Trophoblast cell (in vitro differentiated cells and primary cell): Measurements from ENCODE around the gene RIPK4.

Source experiments
- DNase-seq, 2 donors: peaks; one replicate each; pipeline ENCODE4 v3.0.0-alpha.2; 2016
- H2AFZ ChIP-seq: 2 replicates; pipeline ENCODE4 v1.6.1; 2013; ENCODE audit warnings: low read length, moderate library complexity, mild to moderate bottlenecking; ENCODE audit not compliant: insufficient read depth, poor library complexity
- H2AK5ac ChIP-seq: 2 replicates; pipeline ENCODE4 v1.6.1; 2013; ENCODE audit warnings: mild to moderate bottlenecking, low read length
- H2BK120ac ChIP-seq: 2 replicates; pipeline ENCODE4 v1.6.1; 2013; ENCODE audit warnings: low read length, mild to moderate bottlenecking, moderate library complexity; ENCODE audit not compliant: insufficient read depth, poor library complexity
- H2BK12ac ChIP-seq: 2 replicates; pipeline ENCODE4 v1.6.1; 2013; ENCODE audit warnings: mild to moderate bottlenecking, low read length, moderate library complexity
- H2BK5ac ChIP-seq: 2 replicates; pipeline ENCODE4 v1.6.1; 2013; ENCODE audit warnings: low read length, low read depth, moderate library complexity, mild to moderate bottlenecking; ENCODE audit not compliant: poor library complexity
- H3K14ac ChIP-seq: 2 replicates; pipeline ENCODE4 v1.6.1; 2013; ENCODE audit warnings: mild to moderate bottlenecking, low read length
- H3K18ac ChIP-seq: 2 replicates; pipeline ENCODE4 v1.6.1; 2013; ENCODE audit warnings: mild to moderate bottlenecking, low read length
- H3K23ac ChIP-seq: 2 replicates; pipeline ENCODE4 v1.6.1; 2013; ENCODE audit warnings: low read length
- H3K27ac ChIP-seq: 2 replicates; pipeline ENCODE4 v1.5.1; 2013; ENCODE audit warnings: low read depth, mild to moderate bottlenecking, inconsistent platforms, low read length, moderate library complexity
- H3K27me3 ChIP-seq: 2 replicates; pipeline ENCODE4 v1.6.1; 2013; ENCODE audit warnings: inconsistent platforms, mild to moderate bottlenecking, low read length, moderate library complexity; ENCODE audit not compliant: insufficient read depth
- H3K36me3 ChIP-seq, 2 experiments: 1 replicate in 1 of 2; 2 replicates in 1 of 2; pipeline ENCODE4 v1.6.1; 2013; ENCODE audit warnings: low read length in 2 of 2, mild to moderate bottlenecking in 2 of 2, moderate library complexity in 1 of 2; ENCODE audit not compliant: insufficient read depth in 2 of 2, control insufficient read depth in 1 of 2
- H3K4ac ChIP-seq: 2 replicates; pipeline ENCODE4 v1.6.1; 2013; ENCODE audit warnings: low read depth, mild to moderate bottlenecking, low read length, moderate library complexity
- H3K4me1 ChIP-seq, 2 experiments: 1 replicate in 1 of 2; 2 replicates in 1 of 2; pipeline ENCODE4 v1.6.1; 2013; ENCODE audit warnings: low read length in 2 of 2, mild to moderate bottlenecking in 2 of 2, moderate library complexity in 1 of 2; ENCODE audit not compliant: insufficient read depth in 2 of 2, control insufficient read depth in 1 of 2
- H3K4me2 ChIP-seq: 2 replicates; pipeline ENCODE4 v1.6.1; 2013; ENCODE audit warnings: inconsistent platforms, mild to moderate bottlenecking, low read length, moderate library complexity
- H3K4me3 ChIP-seq: 2 replicates; pipeline ENCODE4 v1.5.1; 2013; ENCODE audit warnings: mild to moderate bottlenecking, low read depth, low read length, inconsistent platforms
- H3K79me1 ChIP-seq: one replicate; pipeline ENCODE4 v1.6.1; 2013; ENCODE audit warnings: low read length
- H3K79me2 ChIP-seq: 2 replicates; pipeline ENCODE4 v1.6.1; 2013; ENCODE audit warnings: low read length, mild to moderate bottlenecking; ENCODE audit not compliant: control insufficient read depth, insufficient read depth, poor library complexity
- H3K9ac ChIP-seq: 2 replicates; pipeline ENCODE4 v1.6.1; 2013; ENCODE audit warnings: mild to moderate bottlenecking, low read length
- H3K9me3 ChIP-seq: 2 replicates; pipeline ENCODE4 v1.6.1; 2013; ENCODE audit warnings: low read depth, mild to moderate bottlenecking, control low read depth, inconsistent platforms, low read length; ENCODE audit not compliant: insufficient read depth
- H4K12ac ChIP-seq: 2 replicates; pipeline ENCODE4 v1.6.1; 2013; ENCODE audit warnings: low read depth, mild to moderate bottlenecking, low read length, moderate library complexity
- H4K8ac ChIP-seq: 2 replicates; pipeline ENCODE4 v1.6.1; 2013; ENCODE audit warnings: low read depth, mild to moderate bottlenecking, low read length, moderate library complexity
- H4K91ac ChIP-seq: one replicate; pipeline ENCODE4 v1.6.1; 2013; ENCODE audit warnings: low read depth, mild to moderate bottlenecking, low read length, moderate library complexity
- WGBS: extraction: QIAGEN DNeasy Blood & Tissue Kit; methylation state at CpG from one replicate; pipeline ENCODE4 v1.1.7; 2013; ENCODE audit warnings: missing lambda C conversion rate; ENCODE audit not compliant: insufficient read length, insufficient coverage; ENCODE audit errors: extremely low coverage; 5-methylcytosine and 5-hydroxymethylcytosine counted together

Gene RIPK4

DNA sequence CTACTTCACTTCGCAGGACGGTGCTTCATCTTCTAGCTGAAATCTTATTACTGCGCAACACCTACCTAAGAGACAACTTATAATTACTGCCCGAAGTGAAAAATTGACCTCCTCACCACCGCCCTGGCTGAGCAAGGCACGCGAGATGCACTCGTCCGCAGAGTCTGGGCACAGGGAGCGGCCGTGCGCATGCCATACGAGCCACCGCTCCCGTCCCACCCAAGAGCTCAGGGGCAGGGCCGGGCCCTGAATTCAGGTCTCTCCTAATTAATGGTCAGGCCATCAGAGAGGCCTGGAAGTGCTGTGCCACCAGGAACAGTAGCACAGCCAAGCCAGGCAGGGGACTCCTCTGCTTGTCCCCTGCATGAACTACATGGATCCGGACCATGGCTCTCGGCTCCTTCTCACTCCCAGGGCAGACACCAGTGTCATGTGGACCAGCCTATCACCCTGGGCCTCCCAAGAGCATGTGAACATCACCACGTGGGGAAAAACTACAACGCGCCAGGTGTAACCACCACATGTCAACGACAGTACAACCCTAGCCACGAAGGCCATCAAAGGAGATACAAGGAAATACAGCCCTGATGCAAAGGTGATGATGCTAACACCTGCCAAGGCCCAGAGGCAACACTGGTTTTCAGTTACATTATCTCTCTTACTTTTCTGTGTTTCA lies 11.5 kb downstream of the RIPK4 start:
- Histone ChIP-seq H2BK12ac (no peak overlapping the region), H3K18ac (no peak overlapping the region), H3K4ac (no peak overlapping the region), H3K27me3 (no peaks in the 10 kb centered on the region), H4K12ac (no peak overlapping the region), H3K79me2 (no peaks in the 10 kb centered on the region), H3K36me3 (peaks cover 3 to 5% of the 10 kb centered on the region in 2 experiments), H3K9ac (no peak overlapping the region), H2BK5ac (no peak overlapping the region), H4K8ac (no peak overlapping the region), H2AFZ (no peak overlapping the region), H3K14ac (no peak overlapping the region), H3K79me1 (no peaks in the 10 kb centered on the region), H3K4me2 (no peak overlapping the region), H3K23ac (no peak overlapping the region), H3K9me3 (no peaks in the 10 kb centered on the region), H3K27ac (no peak overlapping the region), H4K91ac (no peak overlapping the region), H3K4me3 (no peak overlapping the region), H3K4me1 (peaks cover 20 to 21% of the 10 kb centered on the region in 2 experiments), H2BK120ac (no peak overlapping the region), H2AK5ac (no peak overlapping the region)
- peak in 1 of 2 donors; percentile 40 for DNase-seq
- WGBS, result no CpG with 5 or more reads among the region's 23 CpGs

DNA sequence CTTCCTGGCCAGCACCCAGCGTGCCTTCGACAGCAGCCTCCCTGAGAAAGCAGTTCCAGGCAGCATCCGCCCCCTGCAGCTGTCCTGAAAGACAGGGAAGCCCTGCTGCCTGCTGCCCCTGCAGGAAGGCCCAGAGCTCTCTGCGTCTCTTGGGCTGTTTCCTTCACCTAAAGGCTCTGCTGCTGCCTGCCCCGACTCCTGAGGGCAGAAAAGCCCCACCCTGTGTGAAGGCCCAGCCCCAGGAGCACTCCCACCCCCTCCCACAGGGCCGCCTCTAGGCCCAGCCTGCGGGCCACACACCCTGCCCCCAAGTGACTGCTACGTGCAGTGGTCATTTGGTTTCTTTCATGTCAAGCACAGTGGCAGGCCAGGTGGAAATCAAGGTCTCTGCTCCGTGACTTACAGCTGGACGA lies 12.4 kb downstream of the RIPK4 start:
- no peak overlapping the region for H3K4me3 ChIP-seq
- H2BK5ac ChIP-seq, result no peak overlapping the region
- no peak overlapping the region for H4K8ac ChIP-seq
- H3K79me1 ChIP-seq, result no peaks in the 10 kb centered on the region
- no CpG with 5 or more reads among the region's 10 CpGs for WGBS
- H3K18ac ChIP-seq, result no peak overlapping the region
- no peak overlapping the region for H3K27ac ChIP-seq
- H2AFZ ChIP-seq, result no peak overlapping the region
- no peak overlapping the region for H3K4ac ChIP-seq
- no peak overlapping the region for H4K12ac ChIP-seq
- no peak overlapping the region for H4K91ac ChIP-seq
- no peak overlapping the region for H3K14ac ChIP-seq
- peak; percentile 87 for DNase-seq
- H3K79me2 ChIP-seq, result no peaks in the 10 kb centered on the region
- H3K4me1 ChIP-seq, result peaks cover 20 to 25% of the 10 kb centered on the region in 2 experiments
- no peak overlapping the region for H3K4me2 ChIP-seq
- no peak overlapping the region for H2BK120ac ChIP-seq
- no peak overlapping the region for H2BK12ac ChIP-seq
- no peaks in the 10 kb centered on the region for H3K27me3 ChIP-seq
- no peaks in the 10 kb centered on the region for H3K9me3 ChIP-seq
- no peak overlapping the region for H3K23ac ChIP-seq
- H3K36me3 ChIP-seq, result peaks cover 3 to 5% of the 10 kb centered on the region in 2 experiments
- H3K9ac ChIP-seq, result no peak overlapping the region
- no peak overlapping the region for H2AK5ac ChIP-seq

DNA sequence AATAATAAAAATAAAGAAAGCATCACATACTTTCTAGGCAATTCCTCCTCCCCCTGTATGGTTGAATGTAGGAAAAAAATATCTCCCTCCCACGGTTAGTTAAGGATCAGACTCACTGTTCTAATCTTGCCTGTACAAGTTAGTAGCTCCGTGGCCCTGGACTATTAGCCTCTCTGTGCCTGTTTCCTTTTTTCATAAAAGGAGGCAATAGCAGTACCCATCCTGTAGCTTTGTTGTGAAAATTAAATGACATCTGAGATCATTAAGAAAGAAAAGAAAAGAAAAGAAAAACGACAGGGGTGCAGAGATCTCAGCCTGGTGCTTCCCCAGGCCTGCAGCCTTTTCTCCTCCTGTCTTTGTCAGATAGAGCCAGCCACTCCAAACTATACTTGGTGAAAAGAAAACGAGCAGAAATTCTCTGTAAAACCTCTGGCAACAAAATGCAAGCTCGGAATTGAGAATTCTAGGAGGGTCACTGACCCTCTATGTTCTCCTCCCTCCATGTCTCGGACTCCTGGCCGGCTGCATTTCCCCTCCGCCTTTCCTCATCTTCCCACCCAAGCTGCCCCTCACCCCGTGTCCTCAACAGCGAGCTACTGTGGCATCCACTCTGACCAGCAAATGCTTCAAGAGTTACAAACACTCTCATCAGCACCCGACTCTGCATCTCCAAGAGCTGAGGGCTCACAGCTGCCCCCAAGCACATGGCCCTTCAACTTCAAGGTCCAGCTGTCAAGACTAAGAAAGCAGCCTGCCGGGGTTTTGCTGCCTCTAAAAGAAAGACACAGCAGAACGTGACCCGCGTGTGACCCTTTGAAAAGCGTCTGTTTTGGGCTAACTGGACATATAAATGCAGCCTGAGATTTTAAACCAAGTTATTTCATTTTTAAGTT lies 13.6 kb downstream of the RIPK4 start:
- Histone ChIP-seq H3K79me1 (no peaks in the 10 kb centered on the region), H2BK12ac (no peak overlapping the region), H3K79me2 (no peaks in the 10 kb centered on the region), H3K23ac (no peak overlapping the region), H3K14ac (no peak overlapping the region), H3K4ac (no peak overlapping the region), H3K4me2 (no peak overlapping the region), H3K36me3 (peaks cover 5 to 6% of the 10 kb centered on the region in 2 experiments), H3K4me3 (no peak overlapping the region), H2AFZ (no peak overlapping the region), H2BK5ac (no peak overlapping the region), H3K27ac (no peak overlapping the region), H4K12ac (no peak overlapping the region), H2AK5ac (no peak overlapping the region), H2BK120ac (no peak overlapping the region), H3K18ac (no peak overlapping the region), H3K4me1 (peaks cover 20 to 25% of the 10 kb centered on the region in 2 experiments), H3K9ac (no peak overlapping the region), H4K91ac (no peak overlapping the region), H3K27me3 (no peaks in the 10 kb centered on the region), H3K9me3 (no peaks in the 10 kb centered on the region), H4K8ac (no peak overlapping the region)
- DNase-seq, result no peak
- WGBS, result no CpG with 5 or more reads among the region's 16 CpGs

DNA sequence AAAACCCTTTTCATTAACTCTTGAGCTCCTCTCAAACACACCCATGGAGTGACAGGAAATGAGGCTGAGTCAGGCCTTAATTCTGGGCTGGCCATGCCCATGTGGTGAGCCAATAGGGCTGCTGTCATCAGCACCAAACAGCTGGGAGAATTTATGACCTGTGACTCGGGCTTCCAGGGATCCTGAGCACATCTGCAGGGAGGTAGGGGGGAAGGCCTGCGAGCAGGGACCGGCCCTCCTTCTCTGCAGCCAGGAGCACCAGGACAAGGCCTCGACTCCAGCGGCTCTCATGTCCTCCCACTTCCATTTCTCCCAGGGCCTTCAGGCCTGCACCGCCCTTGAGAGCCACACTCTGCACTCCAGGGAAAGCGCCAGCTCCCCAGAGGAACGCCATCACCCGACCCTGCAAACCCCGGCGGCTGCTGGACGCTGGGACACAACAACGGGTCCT lies 14.6 kb downstream of the RIPK4 start:
- no peak overlapping the region for H4K91ac ChIP-seq
- H3K9ac ChIP-seq, result no peak overlapping the region
- peak overlapping the region; percentile 9 for H3K18ac ChIP-seq
- H2AFZ ChIP-seq, result no peak overlapping the region
- no peak overlapping the region for H3K27ac ChIP-seq
- no peak overlapping the region for H2AK5ac ChIP-seq
- H3K4ac ChIP-seq, result no peak overlapping the region
- DNase-seq, result no peak
- H3K27me3 ChIP-seq, result no peaks in the 10 kb centered on the region
- H3K4me1 ChIP-seq, result peaks cover 20 to 25% of the 10 kb centered on the region in 2 experiments
- H3K4me3 ChIP-seq, result no peak overlapping the region
- H4K12ac ChIP-seq, result no peak overlapping the region
- peaks cover 5 to 6% of the 10 kb centered on the region in 2 experiments for H3K36me3 ChIP-seq
- H3K79me2 ChIP-seq, result no peaks in the 10 kb centered on the region
- WGBS, result no CpG with 5 or more reads among the region's 13 CpGs
- no peak overlapping the region for H3K23ac ChIP-seq
- no peak overlapping the region for H2BK120ac ChIP-seq
- H4K8ac ChIP-seq, result no peak overlapping the region
- H3K4me2 ChIP-seq, result no peak overlapping the region
- no peaks in the 10 kb centered on the region for H3K79me1 ChIP-seq
- H2BK5ac ChIP-seq, result no peak overlapping the region
- H3K9me3 ChIP-seq, result no peaks in the 10 kb centered on the region
- no peak overlapping the region for H3K14ac ChIP-seq
- H2BK12ac ChIP-seq, result no peak overlapping the region
